ENCODE data around the gene CTRL.

DNA sequence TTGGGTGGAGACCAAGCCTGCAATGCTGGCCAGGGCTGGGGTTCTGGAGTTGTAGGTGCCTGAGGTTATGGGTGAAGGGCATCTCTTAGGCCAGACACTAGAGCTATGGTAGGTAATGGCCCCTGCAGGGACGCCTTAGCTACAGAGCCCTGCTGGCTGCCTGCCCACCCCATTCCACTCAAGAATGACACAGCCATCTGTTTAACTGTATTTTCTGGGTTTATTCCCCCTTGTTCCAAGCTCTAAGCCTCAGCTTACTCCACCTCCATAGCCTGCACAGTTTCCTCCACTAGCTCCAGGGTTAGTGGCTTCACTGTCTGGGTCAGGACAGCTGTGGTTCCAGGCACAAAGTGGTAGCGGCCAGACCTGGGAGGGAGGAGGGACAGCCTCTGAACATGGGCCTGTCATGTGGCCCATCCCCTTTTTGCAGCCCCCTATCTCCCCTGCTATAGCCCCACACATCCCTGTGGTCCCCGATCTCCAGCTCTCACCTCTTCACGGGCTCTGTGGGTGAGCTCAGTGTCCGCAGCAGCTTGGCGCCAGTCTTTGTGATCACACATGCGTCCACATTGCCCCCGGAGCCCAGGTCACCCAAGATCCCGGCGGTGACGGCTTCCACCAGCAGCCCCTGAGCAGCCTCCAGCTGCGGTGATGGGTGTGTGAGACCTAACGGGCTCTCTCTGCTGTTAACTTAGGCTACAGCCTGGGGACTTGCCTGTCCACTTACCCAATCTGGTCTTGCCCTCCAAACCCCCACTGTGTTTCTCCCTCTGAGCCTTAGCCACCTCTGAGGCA lies 2.8 kb upstream of the CTRL start:
- TF ChIP-seq GATA3 (IDR thresholded peaks at IDR 0.05; ENCODE audit: low read depth, low read length) (no peak), GATA2 (IDR thresholded peaks at IDR 0.05; ENCODE audit: low read depth, low read length) (no peak)

Measured in SH-SY5Y (cell line).